BJ (cell line): Measurements from ENCODE around the gene FAM25C. TPM values are rescaled to one million over a fixed set of nuclear protein-coding genes. Genes with fewer than 3 reads are reported as not detected.
"Not testable (repeated sequence)": the region's sequence is repeated elsewhere in the genome, so short reads cannot be mapped to it uniquely, and the experiment has no call there.

ENCODE experiments used
- CTCF ChIA-PET: fragments of 350-600 bp; formaldehyde crosslinking; extraction: SDS; loops from one replicate; lab custom pipeline; 2021; ENCODE audit warnings: antibody characterized with exemption, inconsistent platforms; lab: Yijun Ruan, JAX
- POLR2A ChIA-PET: fragments of 300-600 bp; sonication (Branson Sonifier 250); formaldehyde crosslinking; extraction: SDS; loops from one replicate; lab custom pipeline; 2021; ENCODE audit warnings: antibody characterized with exemption; lab: Charles Lee
- DNase-seq: peaks from one replicate; pipeline ENCODE4 v3.0.0-alpha.2; 2011; ENCODE audit warnings: low read depth
- H3K27me3 ChIP-seq: 2 replicates; pipeline ENCODE4 v1.6.0; 2011; ENCODE audit warnings: low read length; ENCODE audit not compliant: control insufficient read depth, insufficient read depth
- H3K36me3 ChIP-seq: 2 replicates; pipeline ENCODE4 v1.5.1; 2011; ENCODE audit warnings: low read length; ENCODE audit not compliant: control insufficient read depth, insufficient read depth
- H3K4me3 ChIP-seq: 2 replicates; pipeline ENCODE4 v1.5.1; 2011; ENCODE audit warnings: low read depth, mild to moderate bottlenecking, control low read depth, low read length
- polyA plus RNA-seq: library from polyadenylated mRNA; depleted of rRNA; stranded (reverse); fragments of >200 nt; gene quantifications from 2 replicates; pipeline ENCODE4 v1.2.3, GENCODE V29; 2011; rRNA removed
- small RNA-seq: library from RNA; depleted of rRNA; stranded (forward); fragments of <200 nt; gene quantifications from one replicate; pipeline ENCODE3, GENCODE V24; 2012; ENCODE audit warnings: low replicate concordance, low read depth; ENCODE audit not compliant: insufficient read length

Gene FAM25C
- polyA plus RNA-seq, 1 experiment = not detected

GRCh38 chr10:47947424-47947823, 52.2 kb downstream of the FAM25C start:
- H3K4me3 ChIP-seq, H3K27me3 ChIP-seq, H3K36me3 ChIP-seq, POLR2A ChIA-PET, DNase-seq, CTCF ChIA-PET: not testable (repeated sequence)

Small RNAs within 50 kb of the gene (small RNA-seq; reads per million reads assigned to genes)
- gene RNA5SP315 = not detected

Other genes with a start within 250 kb of the FAM25C start
- 0.85 and 2.0 TPM in 2 replicates for gene SYT15B, start 236.2 kb downstream of the FAM25C start, polyA plus RNA-seq
- gene NPY4R2, start 81.1 kb downstream of the FAM25C start, polyA plus RNA-seq = 0.04 and 0.07 TPM in 2 replicates